RWPE2 (cell line): ENCODE data around the gene RASGRP2.
"Not testable (repeated sequence)": the region's sequence is repeated elsewhere in the genome, so short reads cannot be mapped to it uniquely, and the experiment has no call there.

Experiments used
- ATAC-seq: fragments of 200-7000 bp; cut with Tn5 transposase; 3 replicates; pipeline ENCODE4 v1.9.1; 2021; ENCODE audit warnings: low read depth
- DNase-seq: peaks from one replicate; pipeline ENCODE4 v3.0.0-alpha.2; 2020; ENCODE audit warnings: low spot score
- H3K27ac ChIP-seq: fragments of 450-650 bp; 2 replicates; pipeline ENCODE4 v1.5.1; 2017; ENCODE audit warnings: mild to moderate bottlenecking; ENCODE audit not compliant: poor library complexity, severe bottlenecking
- H3K27me3 ChIP-seq: fragments of 250-450 bp; sonication (Bioruptor Pico); 2 replicates; pipeline ENCODE4 v1.5.1; 2021; ENCODE audit warnings: mild to moderate bottlenecking, moderate library complexity; ENCODE audit not compliant: insufficient read depth, poor library complexity, severe bottlenecking
- H3K36me3 ChIP-seq: fragments of 250-450 bp; sonication (Bioruptor Pico); 2 replicates; pipeline ENCODE4 v1.5.1; 2020; ENCODE audit warnings: low read depth, mild to moderate bottlenecking, moderate library complexity
- H3K4me1 ChIP-seq: fragments of 250-450 bp; sonication (Bioruptor Pico); 2 replicates; pipeline ENCODE4 v1.5.1; 2021; ENCODE audit warnings: mild to moderate bottlenecking, moderate library complexity; ENCODE audit not compliant: insufficient read depth, poor library complexity, severe bottlenecking
- H3K4me3 ChIP-seq: fragments of 250-450 bp; sonication (Bioruptor Pico); 2 replicates; pipeline ENCODE4 v1.5.1; 2021; ENCODE audit warnings: mild to moderate bottlenecking, moderate library complexity; ENCODE audit not compliant: severe bottlenecking
- H3K9me3 ChIP-seq: fragments of 250-450 bp; sonication (Bioruptor Pico); 2 replicates; pipeline ENCODE4 v1.5.1; 2021; ENCODE audit warnings: mild to moderate bottlenecking, moderate library complexity; ENCODE audit not compliant: severe bottlenecking
- TF ChIP-seq, protein P1 (sequence below): fragments of 450-650 bp; IDR thresholded peaks from one replicate; pipeline ENCODE4 v1.5.1; 2017; ENCODE audit warnings: mild to moderate bottlenecking, moderate library complexity; ENCODE audit not compliant: poor library complexity, severe bottlenecking

Gene RASGRP2

DNA sequence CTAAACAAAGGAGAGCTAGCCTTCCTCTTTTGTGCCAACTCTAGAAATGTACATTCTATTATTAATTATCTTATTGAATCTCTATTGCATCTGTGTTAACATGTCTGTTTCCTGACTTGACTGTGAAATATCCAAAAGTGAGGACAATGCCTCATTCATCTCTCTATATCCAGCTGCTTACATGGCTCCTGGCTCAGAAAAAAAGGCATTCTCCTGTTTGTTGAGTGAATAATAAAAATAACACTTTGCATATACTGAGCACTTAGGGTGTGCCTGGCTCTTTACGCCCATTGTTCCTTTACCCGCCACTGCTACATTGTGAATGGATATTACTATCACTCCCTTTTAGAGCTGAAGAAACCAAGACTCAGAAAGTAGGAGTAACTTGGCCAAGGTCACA lies 40.9 kb downstream of the RASGRP2 start:
- H3K36me3 ChIP-seq, result no peaks in the 10 kb centered on the region
- H3K27ac ChIP-seq, result no peak overlapping the region
- no peak for ATAC-seq
- H3K9me3 ChIP-seq, result no peaks in the 10 kb centered on the region
- H3K4me1 ChIP-seq, result no peaks in the 10 kb centered on the region
- no peak overlapping the region for H3K4me3 ChIP-seq
- TF ChIP-seq, protein P1, sequence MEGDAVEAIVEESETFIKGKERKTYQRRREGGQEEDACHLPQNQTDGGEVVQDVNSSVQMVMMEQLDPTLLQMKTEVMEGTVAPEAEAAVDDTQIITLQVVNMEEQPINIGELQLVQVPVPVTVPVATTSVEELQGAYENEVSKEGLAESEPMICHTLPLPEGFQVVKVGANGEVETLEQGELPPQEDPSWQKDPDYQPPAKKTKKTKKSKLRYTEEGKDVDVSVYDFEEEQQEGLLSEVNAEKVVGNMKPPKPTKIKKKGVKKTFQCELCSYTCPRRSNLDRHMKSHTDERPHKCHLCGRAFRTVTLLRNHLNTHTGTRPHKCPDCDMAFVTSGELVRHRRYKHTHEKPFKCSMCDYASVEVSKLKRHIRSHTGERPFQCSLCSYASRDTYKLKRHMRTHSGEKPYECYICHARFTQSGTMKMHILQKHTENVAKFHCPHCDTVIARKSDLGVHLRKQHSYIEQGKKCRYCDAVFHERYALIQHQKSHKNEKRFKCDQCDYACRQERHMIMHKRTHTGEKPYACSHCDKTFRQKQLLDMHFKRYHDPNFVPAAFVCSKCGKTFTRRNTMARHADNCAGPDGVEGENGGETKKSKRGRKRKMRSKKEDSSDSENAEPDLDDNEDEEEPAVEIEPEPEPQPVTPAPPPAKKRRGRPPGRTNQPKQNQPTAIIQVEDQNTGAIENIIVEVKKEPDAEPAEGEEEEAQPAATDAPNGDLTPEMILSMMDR, result no peak
- no peaks in the 10 kb centered on the region for H3K27me3 ChIP-seq
- DNase-seq, result no peak

DNA sequence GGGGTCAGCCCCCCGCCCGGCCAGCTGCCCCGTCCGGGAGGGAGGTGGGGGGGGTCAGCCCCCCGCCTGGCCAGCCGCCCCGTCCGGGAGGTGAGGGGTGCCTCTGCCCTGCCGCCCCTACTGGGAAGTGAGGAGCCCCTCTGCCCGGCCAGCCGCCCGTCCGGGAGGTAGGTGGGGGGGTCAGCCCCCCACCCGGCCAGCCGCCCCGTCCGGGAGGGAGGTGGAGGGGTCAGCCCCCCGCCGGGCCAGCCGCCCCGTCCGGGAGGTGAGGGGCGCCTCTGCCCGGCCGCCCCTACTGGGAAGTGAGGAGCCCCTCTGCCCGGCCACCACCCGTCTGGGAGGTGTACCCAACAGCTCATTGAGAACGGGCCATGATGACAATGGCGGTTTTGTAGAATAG lies 42.0 kb downstream of the RASGRP2 start:
- H3K4me1 ChIP-seq, H3K9me3 ChIP-seq, ATAC-seq, H3K4me3 ChIP-seq, H3K27me3 ChIP-seq, H3K36me3 ChIP-seq, H3K27ac ChIP-seq, DNase-seq: not testable (repeated sequence)

DNA sequence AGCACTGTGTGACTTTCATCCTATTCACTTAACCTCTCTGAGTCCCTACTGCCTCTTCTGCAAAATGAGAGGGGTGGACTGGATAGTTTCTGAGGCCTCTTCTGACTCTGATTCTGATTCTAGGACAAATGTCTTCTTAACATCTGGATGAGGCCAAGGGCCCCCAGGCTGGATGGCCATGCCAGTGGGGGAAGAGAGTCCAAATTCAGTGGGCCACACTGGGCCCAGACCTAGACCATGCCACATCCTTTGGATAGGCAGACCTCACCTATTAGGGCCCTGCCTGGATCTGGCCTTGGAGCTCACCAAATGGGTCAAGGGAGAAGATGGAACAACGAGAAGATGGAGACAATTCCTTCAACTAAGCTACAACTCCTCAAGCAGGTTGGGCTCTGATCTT lies 45.5 kb downstream of the RASGRP2 start:
- no peak for ATAC-seq
- no peak for DNase-seq
- H3K27me3 ChIP-seq, result peaks cover 2% of the 10 kb centered on the region
- H3K27ac ChIP-seq, result no peak overlapping the region
- H3K9me3 ChIP-seq, result no peaks in the 10 kb centered on the region
- H3K4me1 ChIP-seq, result no peaks in the 10 kb centered on the region
- TF ChIP-seq, protein P1, result no peak
- no peaks in the 10 kb centered on the region for H3K36me3 ChIP-seq
- H3K4me3 ChIP-seq, result no peak overlapping the region

DNA sequence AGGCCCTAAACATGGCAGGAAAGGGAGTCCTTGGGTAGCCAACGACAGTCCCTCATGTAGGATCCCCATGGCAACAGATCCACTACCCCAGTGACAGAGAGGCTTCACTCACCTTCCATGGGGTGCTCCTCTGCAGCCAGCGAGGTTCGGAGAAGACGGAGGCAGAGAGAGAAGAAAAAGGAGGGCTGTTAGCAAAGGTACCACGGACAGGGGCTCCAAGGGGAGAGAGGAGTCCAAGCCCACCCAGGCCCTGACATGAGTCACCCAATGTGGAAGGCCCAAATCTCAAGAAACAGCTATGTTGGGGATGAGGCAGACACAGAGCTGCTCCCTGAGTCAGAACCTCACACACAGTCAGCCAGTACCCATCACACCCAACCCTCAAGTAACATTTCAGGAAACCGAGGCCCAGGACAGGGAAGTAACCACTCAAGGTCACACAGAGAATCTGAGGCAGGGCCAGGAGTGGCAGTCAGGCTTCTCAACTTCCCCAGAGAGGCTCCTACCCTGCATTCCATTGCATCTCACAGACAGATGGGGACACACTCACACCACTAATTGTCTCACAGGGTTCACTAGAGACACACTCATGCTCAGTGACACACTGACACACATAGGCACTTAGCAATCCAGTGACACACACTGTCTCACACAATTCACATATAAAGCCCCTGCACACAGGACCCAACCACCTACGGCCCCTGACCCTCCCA lies 46.1 kb downstream of the RASGRP2 start:
- TF ChIP-seq, protein P1, result no peak
- ATAC-seq (no peak), DNase-seq (no peak)

DNA sequence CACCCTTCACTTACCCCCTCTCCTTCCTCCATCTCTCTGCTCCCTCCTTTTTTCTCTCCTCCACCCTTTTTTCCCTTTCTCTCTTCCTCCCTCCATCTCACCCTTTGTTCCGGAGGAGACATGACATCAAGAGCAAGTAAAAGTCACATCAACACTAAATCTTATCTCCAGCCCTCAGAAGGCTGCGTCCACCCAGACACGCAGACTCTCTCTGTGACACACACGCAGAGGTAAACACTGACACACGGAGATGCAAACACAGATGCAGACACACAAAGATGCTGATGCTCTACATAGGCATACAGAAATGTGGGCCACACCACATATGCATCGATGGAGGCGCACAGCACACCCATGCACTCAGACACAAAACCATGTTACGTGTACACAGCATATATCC lies 47.9 kb downstream of the RASGRP2 start:
- Histone ChIP-seq H3K36me3 (no peaks in the 10 kb centered on the region), H3K4me3 (no peak overlapping the region), H3K9me3 (no peaks in the 10 kb centered on the region), H3K27me3 (peaks cover 2% of the 10 kb centered on the region), H3K4me1 (no peaks in the 10 kb centered on the region), H3K27ac (no peak overlapping the region)
- no peak for DNase-seq
- no peak for ATAC-seq
- TF ChIP-seq, protein P1, result no peak

More for the DNA sequence above, 46.1 kb downstream of the RASGRP2 start:
- peaks cover 2% of the 10 kb centered on the region for H3K27me3 ChIP-seq
- H3K4me1 ChIP-seq, result no peaks in the 10 kb centered on the region
- H3K4me3 ChIP-seq, result no peak overlapping the region
- no peaks in the 10 kb centered on the region for H3K9me3 ChIP-seq
- no peaks in the 10 kb centered on the region for H3K36me3 ChIP-seq
- H3K27ac ChIP-seq, result no peak overlapping the region
